ENCODE measurements around the gene HAO1.
"Not testable (repeated sequence)": the region's sequence is repeated elsewhere in the genome, so short reads cannot be mapped to it uniquely, and the experiment has no call there.

DNA sequence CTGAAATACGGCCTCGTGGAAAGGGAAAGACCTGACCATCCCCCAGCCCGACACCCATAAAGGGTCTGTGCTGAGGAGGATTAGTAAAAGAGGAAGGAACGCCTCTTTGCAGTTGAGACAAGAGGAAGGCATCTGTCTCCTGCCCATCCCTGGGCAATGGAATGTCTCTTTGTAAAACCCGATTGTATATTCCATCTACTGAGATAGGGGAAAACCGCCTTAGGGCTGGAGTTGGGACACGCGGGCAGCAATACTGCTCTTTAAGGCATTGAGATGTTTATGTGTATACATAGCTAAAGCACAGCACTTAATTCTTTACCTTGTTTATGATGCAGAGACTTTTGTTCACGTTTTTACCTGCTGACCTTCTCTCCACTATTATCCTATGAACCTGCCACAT is 16.3 kb upstream of the HAO1 start:
- not testable (repeated sequence) for TF ChIP-seq CTCF (conservative IDR thresholded peaks at IDR 0.05; ENCODE audit: low read depth, low read length); EZH2 (IDR thresholded peaks at IDR 0.05; ENCODE audit: borderline replicate concordance, low read depth, low read length, poor library complexity, severe bottlenecking)
